ENCODE results near the gene RAB6A.

Gene RAB6A

GRCh38 chr11:73652046-73652730 lies 108.7 kb downstream of the RAB6A start:
- no peaks in the 10 kb centered on the region for H3K4me1 ChIP-seq (ENCODE audit: control insufficient read depth, insufficient read depth, low read length)
- no peak for DNase-seq (ENCODE audit: low read depth)

DNA sequence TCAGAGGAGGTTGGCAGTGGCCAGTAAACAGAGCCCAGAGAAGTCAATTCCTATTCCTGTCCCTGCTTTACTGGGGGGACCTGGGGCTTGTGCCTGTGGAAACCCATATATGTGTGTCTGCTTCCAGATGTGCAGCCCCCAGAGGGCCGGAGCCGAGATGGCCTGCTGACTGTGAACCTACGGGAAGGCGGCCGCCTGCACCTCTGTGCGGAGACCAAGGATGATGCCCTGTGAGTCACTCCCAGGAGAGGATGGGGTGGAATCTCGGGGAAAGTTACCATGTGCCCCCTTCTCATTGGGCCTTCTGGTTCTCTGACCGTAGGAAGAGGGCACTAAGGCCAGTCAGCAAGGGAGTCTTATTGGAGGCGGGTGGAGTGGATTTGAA lies 109.2 kb downstream of the RAB6A start:
- Histone ChIP-seq H3K36me3 (ENCODE audit: control insufficient read depth, insufficient read depth, low read length, severe bottlenecking) (no peaks in the 10 kb centered on the region), H3K4me1 (ENCODE audit: control insufficient read depth, insufficient read depth, low read length) (no peaks in the 10 kb centered on the region), H3K9ac (ENCODE audit: low read length) (no peak overlapping the region), H3K27me3 (replicated peaks; ENCODE audit: control insufficient read depth, insufficient read depth, low read length) (peaks cover 6% of the 10 kb centered on the region), H3K4me3 (ENCODE audit: low read length) (no peak overlapping the region), H3K9me3 (ENCODE audit: control insufficient read depth, low read length) (peaks cover 2% of the 10 kb centered on the region)
- no peak for DNase-seq (ENCODE audit: low read depth)

More at GRCh38 chr11:73652046-73652730, 108.7 kb downstream of the RAB6A start:
- peaks cover 6% of the 10 kb centered on the region for H3K27me3 ChIP-seq (replicated peaks; ENCODE audit: control insufficient read depth, insufficient read depth, low read length)
- no peak overlapping the region for H3K9ac ChIP-seq (ENCODE audit: low read length)
- H3K9me3 ChIP-seq (ENCODE audit: control insufficient read depth, low read length): peaks cover 2% of the 10 kb centered on the region
- no peaks in the 10 kb centered on the region for H3K36me3 ChIP-seq (ENCODE audit: control insufficient read depth, insufficient read depth, low read length, severe bottlenecking)
- H3K4me3 ChIP-seq (ENCODE audit: low read length): no peak overlapping the region

GRCh38 chr11:73651252-73651651 lies 109.6 kb downstream of the RAB6A start:
- Histone ChIP-seq H3K4me3 (ENCODE audit: low read length) (no peak overlapping the region), H3K27me3 (replicated peaks; ENCODE audit: control insufficient read depth, insufficient read depth, low read length) (peaks cover 6% of the 10 kb centered on the region), H3K4me1 (ENCODE audit: control insufficient read depth, insufficient read depth, low read length) (no peaks in the 10 kb centered on the region), H3K36me3 (ENCODE audit: control insufficient read depth, insufficient read depth, low read length, severe bottlenecking) (no peaks in the 10 kb centered on the region), H3K9ac (ENCODE audit: low read length) (no peak overlapping the region), H3K9me3 (ENCODE audit: control insufficient read depth, low read length) (peaks cover 2% of the 10 kb centered on the region)
- DNase-seq (ENCODE audit: low read depth): no peak

DNA sequence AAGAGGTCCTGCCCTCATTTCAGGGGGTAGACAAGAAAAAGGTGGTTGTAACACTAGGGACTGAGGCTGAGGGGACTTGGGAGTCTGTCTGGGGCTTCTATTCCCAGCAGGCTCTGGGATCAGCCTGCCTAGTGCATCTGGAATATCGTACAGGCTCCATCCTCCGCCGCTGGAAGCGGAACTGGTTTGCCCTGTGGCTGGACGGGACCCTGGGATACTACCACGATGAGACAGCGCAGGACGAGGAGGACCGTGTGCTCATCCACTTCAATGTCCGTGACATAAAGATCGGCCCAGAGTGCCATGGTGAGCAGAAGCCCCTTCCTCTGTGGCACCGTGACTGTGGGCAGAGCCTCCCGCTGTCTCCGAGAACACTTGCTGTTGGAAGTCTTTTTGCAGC lies 110.5 kb downstream of the RAB6A start:
- H3K27me3 ChIP-seq (replicated peaks; ENCODE audit: control insufficient read depth, insufficient read depth, low read length): peaks cover 6% of the 10 kb centered on the region
- no peak overlapping the region for H3K9ac ChIP-seq (ENCODE audit: low read length)
- H3K36me3 ChIP-seq (ENCODE audit: control insufficient read depth, insufficient read depth, low read length, severe bottlenecking): no peaks in the 10 kb centered on the region
- H3K9me3 ChIP-seq (ENCODE audit: control insufficient read depth, low read length): peaks cover 2% of the 10 kb centered on the region
- DNase-seq (ENCODE audit: low read depth): no peak
- H3K4me1 ChIP-seq (ENCODE audit: control insufficient read depth, insufficient read depth, low read length): peaks cover 5% of the 10 kb centered on the region
- no peak overlapping the region for H3K4me3 ChIP-seq (ENCODE audit: low read length)

- Histone ChIP-seq H3K4me1 (ENCODE audit: control insufficient read depth, insufficient read depth, low read length) (peaks cover 5% of the 10 kb centered on the region), H3K36me3 (ENCODE audit: control insufficient read depth, insufficient read depth, low read length, severe bottlenecking) (no peaks in the 10 kb centered on the region), H3K9me3 (ENCODE audit: control insufficient read depth, low read length) (peaks cover 2% of the 10 kb centered on the region), H3K4me3 (ENCODE audit: low read length) (no peak overlapping the region), H3K27me3 (replicated peaks; ENCODE audit: control insufficient read depth, insufficient read depth, low read length) (peaks cover 6% of the 10 kb centered on the region), H3K9ac (ENCODE audit: low read length) (no peak overlapping the region)
- DNase-seq (ENCODE audit: low read depth): no peak
Measured at GRCh38 chr11:73649206-73649605, 111.7 kb downstream of the RAB6A start.

GRCh38 chr11:73648571-73649046 lies 112.3 kb downstream of the RAB6A start:
- no peak overlapping the region for H3K4me3 ChIP-seq (ENCODE audit: low read length)
- DNase-seq (ENCODE audit: low read depth): no peak
- H3K4me1 ChIP-seq (ENCODE audit: control insufficient read depth, insufficient read depth, low read length): peaks cover 5% of the 10 kb centered on the region
- H3K27me3 ChIP-seq (replicated peaks; ENCODE audit: control insufficient read depth, insufficient read depth, low read length): peaks cover 6% of the 10 kb centered on the region
- peaks cover 2% of the 10 kb centered on the region for H3K9me3 ChIP-seq (ENCODE audit: control insufficient read depth, low read length)
- H3K9ac ChIP-seq (ENCODE audit: low read length): no peak overlapping the region
- no peaks in the 10 kb centered on the region for H3K36me3 ChIP-seq (ENCODE audit: control insufficient read depth, insufficient read depth, low read length, severe bottlenecking)

GRCh38 chr11:73648121-73648520 lies 112.8 kb downstream of the RAB6A start:
- H3K27me3 ChIP-seq (replicated peaks; ENCODE audit: control insufficient read depth, insufficient read depth, low read length): peaks cover 6% of the 10 kb centered on the region
- H3K9me3 ChIP-seq (ENCODE audit: control insufficient read depth, low read length): peaks cover 2% of the 10 kb centered on the region
- no peak overlapping the region for H3K4me3 ChIP-seq (ENCODE audit: low read length)
- H3K36me3 ChIP-seq (ENCODE audit: control insufficient read depth, insufficient read depth, low read length, severe bottlenecking): no peaks in the 10 kb centered on the region
- H3K4me1 ChIP-seq (ENCODE audit: control insufficient read depth, insufficient read depth, low read length): peaks cover 5% of the 10 kb centered on the region
- H3K9ac ChIP-seq (ENCODE audit: low read length): no peak overlapping the region
- DNase-seq (ENCODE audit: low read depth): no peak

GRCh38 chr11:73647459-73648100 lies 113.3 kb downstream of the RAB6A start:
- peaks cover 5% of the 10 kb centered on the region for H3K4me1 ChIP-seq (ENCODE audit: control insufficient read depth, insufficient read depth, low read length)
- peaks cover 2% of the 10 kb centered on the region for H3K9me3 ChIP-seq (ENCODE audit: control insufficient read depth, low read length)
- H3K9ac ChIP-seq (ENCODE audit: low read length): no peak overlapping the region
- H3K27me3 ChIP-seq (replicated peaks; ENCODE audit: control insufficient read depth, insufficient read depth, low read length): peaks cover 6% of the 10 kb centered on the region
- peak; percentile 87 for DNase-seq (ENCODE audit: low read depth)
- no peak overlapping the region for H3K4me3 ChIP-seq (ENCODE audit: low read length)
- no peaks in the 10 kb centered on the region for H3K36me3 ChIP-seq (ENCODE audit: control insufficient read depth, insufficient read depth, low read length, severe bottlenecking)

DNA sequence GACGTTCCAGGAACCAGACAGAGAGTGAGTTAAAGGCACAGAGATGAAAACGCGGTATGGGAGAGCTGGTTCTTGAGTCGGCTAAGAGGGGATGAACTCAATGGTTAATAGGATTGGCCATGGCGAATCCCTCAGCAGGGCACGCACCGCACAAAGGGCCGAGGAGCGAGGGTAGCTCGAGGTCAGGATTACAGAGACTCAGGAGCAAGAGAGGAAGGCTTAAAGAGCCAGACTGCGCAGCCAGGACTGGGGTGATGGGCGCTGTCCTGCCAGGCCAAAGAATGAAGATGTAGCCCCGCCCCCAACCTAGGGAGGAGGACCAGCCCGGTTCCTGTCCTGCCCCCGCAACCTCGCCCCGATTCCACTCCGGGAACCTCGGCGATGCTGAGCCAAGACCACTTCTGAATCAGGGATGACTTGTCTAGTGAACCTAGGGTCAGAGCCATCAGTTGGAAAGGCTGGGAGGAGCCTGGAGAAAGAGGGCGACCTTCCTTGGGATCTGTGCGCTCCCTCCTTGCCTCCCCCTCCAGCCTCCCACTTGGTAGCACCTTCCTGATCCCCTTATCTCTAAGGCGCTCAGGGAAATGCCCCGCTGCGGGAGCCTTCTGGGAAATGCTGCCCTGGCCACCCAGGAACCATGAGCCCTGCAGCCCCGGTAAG lies 114.8 kb downstream of the RAB6A start, which contains the start of gene PLEKHB1:
Gene PLEKHB1 (plus strand): TSS at position 610 of the 660 bp plus-strand sequence. CDS start 28 bp downstream, at position 638.
- no peak for DNase-seq (ENCODE audit: low read depth)
- Histone ChIP-seq H3K4me3 (ENCODE audit: low read length) (no peak within 1 kb of the TSS), H3K9ac (ENCODE audit: low read length) (no peak within 1 kb of the TSS), H3K36me3 (ENCODE audit: control insufficient read depth, insufficient read depth, low read length, severe bottlenecking) (no peaks in the 10 kb centered on the region), H3K27me3 (replicated peaks; ENCODE audit: control insufficient read depth, insufficient read depth, low read length) (peaks cover 6% of the 10 kb centered on the region), H3K9me3 (ENCODE audit: control insufficient read depth, low read length) (peaks cover 2% of the 10 kb centered on the region), H3K4me1 (ENCODE audit: control insufficient read depth, insufficient read depth, low read length) (peaks cover 5% of the 10 kb centered on the region)

DNA sequence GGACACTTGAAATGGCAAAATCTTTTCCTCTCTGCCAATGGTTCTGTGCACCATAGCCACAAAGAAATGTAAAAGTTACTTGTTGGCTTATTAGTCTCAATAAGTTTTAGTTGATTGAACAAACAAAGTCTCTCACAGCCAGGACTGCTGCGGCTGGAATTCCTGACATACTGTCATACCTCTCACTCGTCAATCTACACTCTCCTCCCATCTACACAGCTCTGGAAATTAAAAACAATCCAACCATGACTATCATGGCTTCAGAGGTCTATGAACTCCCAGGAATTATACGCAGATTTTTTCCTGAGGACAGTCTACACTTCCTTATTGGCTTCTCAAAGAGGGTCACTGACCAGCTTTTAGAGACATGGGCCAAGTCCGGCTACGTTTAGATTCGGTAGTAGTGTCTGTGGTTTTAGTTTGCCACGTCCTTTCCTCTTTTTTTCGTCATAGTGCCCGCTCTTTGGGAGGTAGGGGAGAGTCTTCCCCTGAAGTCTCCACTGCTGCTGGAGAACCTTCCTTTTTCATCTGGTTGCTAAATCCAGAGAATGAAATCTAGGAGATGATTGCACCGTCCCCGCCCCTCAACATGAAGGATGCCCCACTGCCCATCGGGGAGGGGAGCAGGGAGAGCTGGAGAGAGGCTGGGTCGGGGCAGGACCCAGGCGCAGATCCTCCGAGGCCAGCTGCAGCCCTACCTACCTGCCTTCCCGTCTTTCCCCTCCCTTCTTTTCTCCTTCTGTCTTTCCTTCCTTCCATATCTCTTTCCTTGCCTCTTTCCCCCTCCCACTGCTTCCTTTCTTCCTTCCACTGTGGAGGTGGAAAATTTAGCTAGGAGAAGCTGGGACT lies 115.5 kb downstream of the RAB6A start:
- Histone ChIP-seq H3K4me1 (ENCODE audit: control insufficient read depth, insufficient read depth, low read length) (peaks cover 11% of the 10 kb centered on the region), H3K36me3 (ENCODE audit: control insufficient read depth, insufficient read depth, low read length, severe bottlenecking) (no peaks in the 10 kb centered on the region), H3K27me3 (replicated peaks; ENCODE audit: control insufficient read depth, insufficient read depth, low read length) (peaks cover 4% of the 10 kb centered on the region), H3K9ac (ENCODE audit: low read length) (no peak overlapping the region), H3K9me3 (ENCODE audit: control insufficient read depth, low read length) (peaks cover 2% of the 10 kb centered on the region), H3K4me3 (ENCODE audit: low read length) (no peak overlapping the region)
- DNase-seq (ENCODE audit: low read depth): no peak
